Lung (tissue), 12 donors: ENCODE results near the gene MTPN. TPM values are rescaled to one million over a fixed set of nuclear protein-coding genes. Genes with fewer than 3 reads are reported as not detected.

Experiments used
- ATAC-seq: fragments of 200-7000 bp; cut with Tn5 transposase; one replicate; pipeline ENCODE4 v1.9.1; 2020; ENCODE audit warnings: moderate number of reproducible peaks; ENCODE audit not compliant: insufficient read depth, low FRiP score
- DNase-seq, 3 donors: peaks; one replicate each; pipeline ENCODE4 v3.0.0-alpha.2; 2013 to 2017
- H3K27ac ChIP-seq, 2 donors: one replicate each; pipeline ENCODE4 v1.5.1; 2013; ENCODE audit warnings: mild to moderate bottlenecking in 2 of 2, moderate library complexity in 2 of 2, control low read depth in 1 of 2, inconsistent platforms in 1 of 2, low read depth in 1 of 2, low read length in 1 of 2
- H3K27me3 ChIP-seq, 3 donors: one replicate each; pipeline ENCODE4 v1.5.1; 2013; ENCODE audit warnings: low read length in 2 of 3; ENCODE audit not compliant: control insufficient read depth in 3 of 3, insufficient read depth in 3 of 3
- H3K36me3 ChIP-seq, 4 donors: one replicate each; pipeline ENCODE4 v1.5.1; 2013; ENCODE audit warnings: low read length in 4 of 4, mild to moderate bottlenecking in 1 of 4, moderate library complexity in 1 of 4; ENCODE audit not compliant: control insufficient read depth in 4 of 4, insufficient read depth in 4 of 4
- H3K4me1 ChIP-seq, 5 donors: one replicate each; pipeline ENCODE4 v1.5.1; 2013; ENCODE audit warnings: low read length in 5 of 5, mild to moderate bottlenecking in 2 of 5, moderate library complexity in 1 of 5; ENCODE audit not compliant: control insufficient read depth in 5 of 5, insufficient read depth in 5 of 5
- H3K4me3 ChIP-seq: one replicate; pipeline ENCODE4 v1.5.1; 2013; ENCODE audit warnings: mild to moderate bottlenecking, control low read depth, moderate library complexity
- H3K9ac ChIP-seq, 2 donors: one replicate each; pipeline ENCODE4 v1.5.1; 2013; ENCODE audit warnings: low read length in 2 of 2, control low read depth in 1 of 2; ENCODE audit not compliant: insufficient read depth in 1 of 2
- H3K9me3 ChIP-seq, 4 donors: one replicate each; pipeline ENCODE4 v1.5.1; 2013; ENCODE audit warnings: low read length in 3 of 4, mild to moderate bottlenecking in 1 of 4, moderate library complexity in 1 of 4; ENCODE audit not compliant: control insufficient read depth in 4 of 4, insufficient read depth in 3 of 4
- WGBS, 2 donors: extraction: QIAGEN DNeasy Blood & Tissue Kit; methylation state at CpG; one replicate each; pipeline ENCODE4 v1.1.7; 2013; 5-methylcytosine and 5-hydroxymethylcytosine counted together
- polyA plus RNA-seq, 2 donors: library from polyadenylated mRNA; stranded (reverse); fragments of 200-250 nt; gene quantifications; one replicate each; pipeline ENCODE4 v1.2.1, GENCODE V29; 2013
- total RNA-seq, 2 donors: library from RNA; depleted of rRNA in 1 of 2; stranded (reverse); fragments of >200 nt in 1 of 2; gene quantifications; one replicate each; pipeline ENCODE4 v1.2.1, GENCODE V29; 2014 to 2021
- TF ChIP-seq, protein P1 (sequence below): IDR thresholded peaks from 2 replicates; pipeline ENCODE4 v1.5.1; 2012; ENCODE audit warnings: mild to moderate bottlenecking; ENCODE audit errors: control extremely low read depth, extremely low read depth
- donor health status: control.
- donor health status: control.
- donor health status: Bipolar disorder and iron deficiency.
- donor health status: healthy.
- donor health status: DM: yes; HTN: yes; CAD: no.

The MTPN gene
- total and polyA plus RNA-seq, 4 donors: 32.9 to 116 (median 105) TPM

DNA sequence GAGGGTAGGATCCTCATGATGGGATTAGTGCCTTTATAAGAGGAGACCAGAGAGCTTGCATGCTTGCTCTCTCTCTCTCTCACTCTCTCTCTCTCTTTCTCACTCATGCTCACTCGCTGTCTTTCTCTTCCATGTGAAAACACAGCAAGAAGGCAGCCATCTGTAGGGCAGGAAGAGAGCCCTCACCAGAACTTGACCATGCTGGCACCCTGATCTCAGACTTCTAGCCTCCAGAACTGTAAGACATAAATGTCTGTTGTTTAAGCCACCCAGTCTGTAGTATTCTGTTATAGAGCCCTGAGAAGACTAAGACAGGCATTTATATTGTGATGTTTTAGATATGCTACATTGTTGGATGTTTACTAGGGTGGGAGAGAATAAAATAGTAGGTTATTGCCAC lies 43.4 kb upstream of the MTPN start:
- 92 to 93% methylated on average over 1 of the region's 1 CpG for WGBS, 2 donors
- Histone ChIP-seq H3K36me3 (no peaks in the 10 kb centered on the region), H3K9ac (no peak overlapping the region), H3K9me3 (no peaks in the 10 kb centered on the region), H3K4me1 (no peaks in the 10 kb centered on the region), H3K27me3 (no peaks in the 10 kb centered on the region), H3K27ac (no peak overlapping the region), H3K4me3 (no peak overlapping the region)
- DNase-seq: no peak
- TF ChIP-seq, protein P1, sequence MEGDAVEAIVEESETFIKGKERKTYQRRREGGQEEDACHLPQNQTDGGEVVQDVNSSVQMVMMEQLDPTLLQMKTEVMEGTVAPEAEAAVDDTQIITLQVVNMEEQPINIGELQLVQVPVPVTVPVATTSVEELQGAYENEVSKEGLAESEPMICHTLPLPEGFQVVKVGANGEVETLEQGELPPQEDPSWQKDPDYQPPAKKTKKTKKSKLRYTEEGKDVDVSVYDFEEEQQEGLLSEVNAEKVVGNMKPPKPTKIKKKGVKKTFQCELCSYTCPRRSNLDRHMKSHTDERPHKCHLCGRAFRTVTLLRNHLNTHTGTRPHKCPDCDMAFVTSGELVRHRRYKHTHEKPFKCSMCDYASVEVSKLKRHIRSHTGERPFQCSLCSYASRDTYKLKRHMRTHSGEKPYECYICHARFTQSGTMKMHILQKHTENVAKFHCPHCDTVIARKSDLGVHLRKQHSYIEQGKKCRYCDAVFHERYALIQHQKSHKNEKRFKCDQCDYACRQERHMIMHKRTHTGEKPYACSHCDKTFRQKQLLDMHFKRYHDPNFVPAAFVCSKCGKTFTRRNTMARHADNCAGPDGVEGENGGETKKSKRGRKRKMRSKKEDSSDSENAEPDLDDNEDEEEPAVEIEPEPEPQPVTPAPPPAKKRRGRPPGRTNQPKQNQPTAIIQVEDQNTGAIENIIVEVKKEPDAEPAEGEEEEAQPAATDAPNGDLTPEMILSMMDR: no peak
- ATAC-seq: no peak

DNA sequence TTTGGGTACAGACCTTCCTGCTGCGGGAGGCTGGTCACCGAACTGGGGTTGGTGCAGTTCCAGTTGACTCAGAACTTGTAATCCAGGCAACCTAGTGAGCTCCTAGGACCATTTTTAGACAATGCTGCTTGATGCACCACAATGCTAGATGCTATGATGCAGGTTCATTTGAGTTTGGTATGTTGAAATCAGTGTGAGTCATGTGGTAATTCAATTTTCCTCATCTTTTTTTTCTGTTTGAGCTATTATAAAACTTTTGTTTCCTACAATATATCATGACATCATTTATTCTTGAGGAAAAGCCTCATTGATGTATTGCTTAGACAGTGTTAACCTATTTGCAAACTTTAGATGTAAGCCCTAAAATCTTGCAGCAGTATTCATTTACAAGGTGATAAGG lies 40.9 kb upstream of the MTPN start:
- 95 to 96% methylated on average over 2 of the region's 2 CpGs for WGBS, 2 donors
- Histone ChIP-seq H3K27ac (no peak overlapping the region), H3K27me3 (peaks cover 0 to 2% (median 0%) of the 10 kb centered on the region in 3 donors), H3K4me3 (no peak overlapping the region), H3K9ac (no peak overlapping the region), H3K4me1 (peaks cover 0 to 4% (median 0%) of the 10 kb centered on the region in 5 donors), H3K9me3 (no peaks in the 10 kb centered on the region), H3K36me3 (no peaks in the 10 kb centered on the region)
- DNase-seq (no peak), ATAC-seq (no peak)
- TF ChIP-seq, protein P1: no peak

DNA sequence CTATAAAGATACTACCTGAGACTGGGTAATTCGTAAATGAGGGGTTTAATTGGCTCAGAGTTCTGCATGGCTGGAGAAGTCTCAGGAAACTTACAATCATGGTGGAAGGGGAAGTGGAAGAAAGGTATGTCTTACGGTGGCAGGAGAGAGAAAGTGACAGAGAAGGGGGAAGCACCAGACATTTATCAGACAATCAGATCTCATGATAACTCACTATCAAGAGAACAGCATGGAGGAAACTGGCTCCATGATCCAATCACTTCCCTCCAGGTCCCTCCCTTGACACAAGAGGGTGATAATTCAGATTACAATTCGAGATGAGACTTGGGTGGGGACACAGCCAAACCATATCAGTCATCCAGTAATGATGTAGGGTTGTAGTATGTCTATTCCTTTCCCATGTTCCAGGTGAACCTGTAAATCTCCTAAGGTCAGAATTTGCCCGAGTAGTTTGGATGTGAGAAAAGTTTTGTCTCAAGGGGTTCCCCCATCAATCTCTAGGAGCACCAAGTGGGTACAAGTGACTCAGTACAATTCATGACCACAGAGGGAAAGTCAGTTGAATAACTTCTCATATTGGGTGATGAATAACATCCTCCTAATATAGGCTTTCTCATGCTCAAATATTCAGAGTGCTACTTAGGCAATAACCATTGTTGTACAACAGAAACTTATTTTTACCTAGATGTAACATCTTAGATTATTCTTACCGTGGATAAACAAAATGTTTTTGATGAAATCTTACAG lies 39.7 kb upstream of the MTPN start:
- no peaks in the 10 kb centered on the region for H3K9me3 ChIP-seq
- TF ChIP-seq, protein P1: no peak
- H3K27me3 ChIP-seq: peaks cover 0 to 2% (median 0%) of the 10 kb centered on the region in 3 donors
- 72 to 75% methylated on average over 5 of the region's 5 CpGs for WGBS, 2 donors
- H3K27ac ChIP-seq: no peak overlapping the region
- H3K36me3 ChIP-seq: no peaks in the 10 kb centered on the region
- H3K4me1 ChIP-seq: peaks cover 0 to 4% (median 0%) of the 10 kb centered on the region in 5 donors
- no peak overlapping the region for H3K4me3 ChIP-seq
- DNase-seq (no peak), ATAC-seq (no peak)
- no peak overlapping the region for H3K9ac ChIP-seq
